Ramos (cell line): ENCODE data around the gene C17orf50.

Source experiments
- in situ Hi-C: fragments of 300-500 bp; cut with MboI; formaldehyde crosslinking; loops from one replicate; pipeline ENCODE4 v1.14.3; 2022; ENCODE audit warnings: low sequenced_read_pairs; ENCODE audit not compliant: unreplicated experiment

C17orf50 gene

DNA sequence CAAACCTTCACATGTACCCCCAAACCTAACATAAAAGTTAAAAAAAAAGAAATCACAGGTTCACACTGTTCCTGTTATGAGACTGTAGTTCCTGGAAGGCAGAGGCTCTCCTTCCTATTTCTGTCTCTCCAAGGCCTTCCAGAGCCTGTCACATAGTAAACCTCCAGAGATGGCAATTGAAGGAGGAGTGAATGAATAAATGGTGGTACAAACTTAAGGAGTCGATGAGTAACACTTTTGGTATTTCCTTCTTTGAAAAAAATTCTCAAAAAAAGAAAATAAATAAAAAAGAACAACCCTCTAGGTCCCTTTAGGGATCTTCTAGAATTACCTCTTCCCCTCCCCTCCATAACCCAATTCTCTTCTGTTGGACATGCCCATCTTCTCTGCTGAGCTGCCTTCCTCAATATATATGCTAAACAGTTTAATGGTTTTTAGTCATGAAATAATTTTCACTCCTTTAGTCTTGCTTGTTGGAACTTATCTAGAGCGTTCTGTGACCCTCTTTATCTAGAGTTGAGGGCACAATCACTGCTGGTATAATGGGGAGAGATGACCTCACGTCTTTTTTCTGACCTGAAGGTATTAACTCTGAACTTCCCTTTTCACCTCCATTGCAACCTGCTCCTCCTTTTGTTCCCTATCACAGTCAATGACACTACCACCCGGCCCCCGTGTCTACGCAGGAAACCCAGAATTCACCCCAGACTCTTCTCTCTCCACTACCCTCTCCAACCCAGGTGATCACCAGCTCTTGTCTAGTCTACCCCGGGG is 46.9 kb downstream of the C17orf50 start:
- in situ Hi-C loops, result loop anchor here (5.0 kb wide), 1 partner anchor 45 kb away; the partner anchor contains the start of gene C17orf50

- in situ Hi-C loops, result loop anchor here (5.0 kb wide), 1 partner anchor 46 kb away; the partner anchor contains the start of gene C17orf50
Measured at GRCh38 chr17:35808240-35808961, 47.7 kb downstream of the C17orf50 start.

DNA sequence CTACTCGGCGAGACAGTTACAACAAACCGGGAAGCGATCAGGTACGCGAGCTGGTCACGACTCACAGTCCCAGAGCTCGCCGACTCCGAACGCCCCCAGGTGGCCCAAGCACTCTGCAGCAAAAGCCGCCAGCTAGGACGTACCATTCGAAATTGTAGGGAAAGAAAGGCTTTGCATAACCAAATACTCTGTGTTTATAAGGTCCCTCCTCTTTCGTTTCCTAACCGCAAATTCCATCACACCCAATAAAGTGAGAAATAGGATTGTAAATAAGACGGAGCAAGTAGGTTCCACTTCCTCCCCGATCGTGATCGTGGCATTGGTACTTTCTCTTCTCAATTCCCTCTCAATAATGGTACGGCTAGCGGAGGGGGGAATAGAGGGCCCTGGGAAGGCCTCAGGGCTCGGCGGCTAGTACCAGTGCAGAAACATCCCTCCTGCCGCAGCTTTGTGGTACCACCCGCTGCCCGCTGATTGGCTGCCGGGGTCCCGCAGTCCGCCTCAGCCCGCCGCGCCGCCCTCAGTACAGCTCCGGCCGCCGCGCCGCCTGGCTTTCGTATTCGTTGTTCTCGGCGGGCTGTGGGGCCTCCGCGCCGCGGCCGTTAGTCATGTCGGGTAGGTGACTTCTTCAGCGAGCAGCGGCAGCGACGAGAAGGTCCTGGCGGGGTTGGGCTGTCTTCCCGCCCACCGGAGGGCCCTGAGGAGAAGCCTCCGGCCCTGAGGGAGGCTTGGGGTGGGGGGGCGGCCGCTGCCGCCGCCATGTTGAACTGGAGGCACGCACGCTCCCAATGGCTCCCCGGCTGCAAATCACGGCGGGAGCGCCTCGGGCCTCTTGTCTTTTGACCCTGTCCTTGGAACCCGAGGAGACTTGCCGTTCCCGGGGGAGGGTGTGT is 48.5 kb downstream of the C17orf50 start, which contains the start of gene TAF15:
TAF15 (plus strand) TSS at position 523 of the 893 bp plus-strand sequence; CDS start at position 609, 86 bp downstream.
- in situ Hi-C loops, result loop anchor here (5.0 kb wide), 1 partner anchor 47 kb away; the partner anchor contains the start of gene C17orf50

- in situ Hi-C loops, result loop anchor here (5.0 kb wide), 1 partner anchor 48 kb away; the partner anchor contains the start of gene C17orf50
Measured at GRCh38 chr17:35809855-35810461, 49.3 kb downstream of the C17orf50 start.

DNA sequence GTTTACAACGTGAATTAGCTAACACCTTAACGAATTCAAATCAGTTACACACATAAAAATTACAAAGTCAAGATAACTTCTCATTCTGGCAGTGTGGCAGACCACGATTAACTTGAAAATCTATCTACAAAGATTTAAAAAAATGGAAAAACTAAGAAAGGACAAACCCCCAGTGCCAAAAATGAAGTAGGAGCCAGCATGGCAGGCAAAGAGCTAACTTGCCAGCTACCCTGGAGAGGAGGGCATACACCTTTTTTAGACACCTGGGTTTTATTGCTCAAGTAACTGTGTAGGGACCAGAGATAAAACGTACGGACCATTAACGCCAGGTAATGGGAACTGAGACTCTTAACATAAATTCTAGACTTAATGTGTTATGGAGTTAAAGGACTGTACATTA is 51.1 kb downstream of the C17orf50 start:
- in situ Hi-C loops, result no loop called here

GRCh38 chr17:35812456-35812855 is 51.8 kb downstream of the C17orf50 start:
- in situ Hi-C loops, result no loop called here
